Caco-2 (cell line): ENCODE data around the gene CMC2. TPM values are rescaled to one million over a fixed set of nuclear protein-coding genes. Genes with fewer than 3 reads are reported as not detected.
A peak's percentile ranks its signal among the peaks of the same experiment; 100 is the strongest.

Source experiments
- Bru-seq: library from RNA; stranded (reverse); fragments of 400-500 nt; gene quantifications from one replicate; lab custom pipeline; 2021; lab: Mats Ljungman, UMichigan
- BruChase-seq, 2 experiments: library from RNA; stranded (reverse); fragments of 400-500 nt; gene quantifications; one replicate each; lab custom pipeline; 2021; lab: Mats Ljungman, UMichigan
- BruUV-seq: library from RNA; stranded (reverse); fragments of 400-500 nt; replicated peaks from 2 replicates; lab custom pipeline; 2021; lab: Mats Ljungman, UMichigan
- CTCF ChIA-PET: fragments of 300-600 bp; sonication (Branson Sonifier 250); formaldehyde crosslinking; loops from one replicate; lab custom pipeline; 2022; ENCODE audit warnings: antibody characterized with exemption; lab: Charles Lee
- POLR2A ChIA-PET: fragments of 300-600 bp; sonication (Branson Sonifier 250); formaldehyde crosslinking; loops from one replicate; lab custom pipeline; 2022; ENCODE audit warnings: antibody characterized with exemption; lab: Charles Lee
- DNase-seq, 2 experiments: peaks; one replicate each; pipeline versions ENCODE4 v3.0.0 to v3.0.0-alpha.2; 2020 to 2022
- H3K27me3 ChIP-seq: replicated peaks from 2 replicates; pipeline ENCODE4 v1.6.0; 2011; ENCODE audit warnings: low read length; ENCODE audit not compliant: control insufficient read depth, insufficient read depth
- H3K36me3 ChIP-seq: 2 replicates; pipeline ENCODE4 v1.5.1; 2011; ENCODE audit warnings: low read length; ENCODE audit not compliant: control insufficient read depth, insufficient read depth
- H3K4me1 ChIP-seq: fragments of 250-450 bp; sonication (Bioruptor Pico); 2 replicates; pipeline ENCODE4 v1.5.1; 2020; ENCODE audit warnings: mild to moderate bottlenecking
- H3K4me3 ChIP-seq: 2 replicates; pipeline ENCODE4 v1.5.1; 2011; ENCODE audit warnings: low read depth, mild to moderate bottlenecking, control low read depth, low read length
- H3K9me3 ChIP-seq: fragments of 250-450 bp; sonication (Bioruptor Pico); 2 replicates; pipeline ENCODE4 v1.5.1; 2020; ENCODE audit warnings: mild to moderate bottlenecking, moderate library complexity
- H3K27ac Mint-ChIP-seq: one replicate; pipeline ENCODE4 v1.8.0; 2022; ENCODE audit warnings: mixed read lengths; ENCODE audit not compliant: unreplicated experiment
- H3K27me3 Mint-ChIP-seq: one replicate; pipeline ENCODE4 v1.8.0; 2022; ENCODE audit warnings: mixed read lengths; ENCODE audit not compliant: insufficient read depth, unreplicated experiment
- H3K36me3 Mint-ChIP-seq: one replicate; pipeline ENCODE4 v1.8.0; 2022; ENCODE audit warnings: mild to moderate bottlenecking, mixed read lengths; ENCODE audit not compliant: insufficient read depth, unreplicated experiment
- H3K4me1 Mint-ChIP-seq: one replicate; pipeline ENCODE4 v1.8.0; 2022; ENCODE audit warnings: low read depth, mixed read lengths; ENCODE audit not compliant: unreplicated experiment
- H3K4me3 Mint-ChIP-seq: one replicate; pipeline ENCODE4 v1.8.0; 2022; ENCODE audit warnings: mild to moderate bottlenecking, moderate library complexity, mixed read lengths; ENCODE audit not compliant: unreplicated experiment
- H3K9me3 Mint-ChIP-seq: one replicate; pipeline ENCODE4 v1.8.0; 2022; ENCODE audit warnings: mixed read lengths; ENCODE audit not compliant: unreplicated experiment
- CTCF ChIP-seq, 2 experiments: fragments of 200-600 bp in 1 of 2; IDR thresholded peaks; 1 replicate in 1 of 2; 2 replicates in 1 of 2; pipeline versions ENCODE4 v1.5.1 to v1.8.0; 2011 to 2022; ENCODE audit warnings: antibody characterized with exemption in 1 of 2, control low read depth in 1 of 2, inconsistent platforms in 1 of 2, low read depth in 1 of 2, low read length in 1 of 2, mild to moderate bottlenecking in 1 of 2, moderate library complexity in 1 of 2; ENCODE audit not compliant: insufficient read depth in 1 of 2, severe bottlenecking in 1 of 2, unreplicated experiment in 1 of 2
- intact Hi-C: fragments of 100-400 bp; cut with micrococcal nuclease; formaldehyde crosslinking; loops from one replicate; pipeline ENCODE4 v1.10.0; 2022; ENCODE audit not compliant: unreplicated experiment
- long read RNA-seq: library from polyadenylated mRNA; stranded (forward); transcript quantifications from one replicate; pipeline ENCODE4 v2.0.0, GENCODE V29; 2022
- total RNA-seq: library from RNA; stranded (reverse); gene quantifications from 2 replicates; pipeline ENCODE4 v1.2.3, GENCODE V29; 2022

CMC2 gene
- total RNA-seq (94.1 and 101 TPM in 2 replicates), Bru-seq, nascent RNA (percentile 91 among the genes with signal in this experiment), BruChase-seq, experiment 1, labeled RNA remaining after a 2-hour chase (percentile 88 among the genes with signal in this experiment), BruChase-seq, experiment 2, labeled RNA remaining after a 6-hour chase (percentile 81 among the genes with signal in this experiment)
- long read RNA-seq, full-length matches to known transcripts = 106 of 163 reads
- long read RNA-seq, partial matches to known transcripts = 1 of 163 reads
- long read RNA-seq, other reads (novel, unspliced or antisense) = 56 of 163 reads

- POLR2A ChIA-PET = interaction anchor here (0.5 to 1.1 kb wide), 9 partner anchors 10 to 308 kb away, joined by 3 to 11 read pairs (median 4); partner anchors contain the start of genes ATMIN, C16orf46 and GAN
- Histone ChIP-seq H3K4me1 (peaks cover 13% of the 10 kb centered on the region; the same call in 1 of the 2 replicates), H3K4me3 (peak within 1 kb of the TSS; percentile 85), H3K36me3 (no peaks in the 10 kb centered on the region), H3K27me3 (no peaks in the 10 kb centered on the region), H3K9me3 (no peaks in the 10 kb centered on the region)
- intact Hi-C loops = loop anchor here (1.0 to 10.0 kb wide), 5 partner anchors 10 to 728 kb away; partner anchors contain the start of gene GCSH
- Mint-ChIP-seq H3K27me3 (no peaks in the 10 kb centered on the region), H3K4me1 (peaks cover 7% of the 10 kb centered on the region), H3K9me3 (no peaks in the 10 kb centered on the region), H3K36me3 (peaks cover 46% of the 10 kb centered on the region), H3K4me3 (peak within 1 kb of the TSS; percentile 94), H3K27ac (peak within 1 kb of the TSS; percentile 100)
- DNase-seq = peak; percentile 99
- TSS peak; percentile 60 for BruUV-seq
- TF ChIP-seq CTCF (IDR thresholded peaks at IDR 0.05; ENCODE audit: insufficient read depth in 1 of 2, low read depth in 1 of 2, low read length in 1 of 2, severe bottlenecking in 1 of 2, unreplicated experiment in 1 of 2) = no peak
- CTCF ChIA-PET = interaction anchor here (0.5 to 1.4 kb wide), 6 partner anchors 9 to 210 kb away, joined by 3 to 9 read pairs (median 3); partner anchors contain the start of genes ATMIN and C16orf46
These were observed at the start of gene CMC2, which contains the start of gene CENPN for GRCh38 chr16:81006813-81007695. Gene CMC2 (minus strand): TSS chr16:81006885. CDS start chr16:80997394, 9,491 bp downstream. Gene CENPN (plus strand): TSS chr16:81007214. CDS start chr16:81011940, 4,726 bp downstream.

- no peak overlapping the region for H3K27ac Mint-ChIP-seq
- no peak overlapping the region for H3K4me3 ChIP-seq
These were observed 47.1 kb upstream of the CMC2 start for GRCh38 chr16:81053761-81054160.

More at GRCh38 chr16:81053761-81054160, 47.1 kb upstream of the CMC2 start:
- peaks cover 3% of the 10 kb centered on the region for H3K27me3 Mint-ChIP-seq
- H3K36me3 ChIP-seq = no peaks in the 10 kb centered on the region
- intact Hi-C loops = no loop called here
- peaks cover 13% of the 10 kb centered on the region for H3K9me3 Mint-ChIP-seq
- no peak for DNase-seq
- no peaks in the 10 kb centered on the region for H3K4me1 Mint-ChIP-seq
- no peak for TF ChIP-seq CTCF (IDR thresholded peaks at IDR 0.05; ENCODE audit: insufficient read depth in 1 of 2, low read depth in 1 of 2, low read length in 1 of 2, severe bottlenecking in 1 of 2, unreplicated experiment in 1 of 2)
- peaks cover 5% of the 10 kb centered on the region for H3K36me3 Mint-ChIP-seq
- H3K9me3 ChIP-seq = peaks cover under 1% of the 10 kb centered on the region
- BruUV-seq = no TSS peak
- POLR2A ChIA-PET = no interaction called here
- H3K27me3 ChIP-seq = no peaks in the 10 kb centered on the region
- CTCF ChIA-PET = no interaction called here
- no peak overlapping the region for H3K4me3 Mint-ChIP-seq
- no peaks in the 10 kb centered on the region for H3K4me1 ChIP-seq
